Islet of Langerhans (tissue), 1 donor: ENCODE results near the gene COASY.
"Not testable (repeated sequence)": the region's sequence is repeated elsewhere in the genome, so short reads cannot be mapped to it uniquely, and the experiment has no call there.

Source experiments
- FAIRE-seq: peaks from one replicate; lab custom pipeline; 2011; peaks lifted over from hg19 to GRCh38; lab: Jason Lieb, UNC

The COASY gene

GRCh38 chr17:42574463-42574862, 12.5 kb downstream of the COASY start:
- no peak for FAIRE-seq

- no peak for FAIRE-seq
Observed at GRCh38 chr17:42577140-42577531, 15.2 kb downstream of the COASY start.

GRCh38 chr17:42577532-42578281, 15.8 kb downstream of the COASY start, which contains the start of gene PSMC3IP:
Gene PSMC3IP (minus strand): TSS chr17:42577729. CDS start chr17:42577686, 43 bp downstream.
- no peak for FAIRE-seq

- FAIRE-seq: no peak
Observed at GRCh38 chr17:42578282-42578869, 16.4 kb downstream of the COASY start.

GRCh38 chr17:42579794-42580551, 18.0 kb downstream of the COASY start:
- FAIRE-seq: no peak

- FAIRE-seq: no peak
Observed at GRCh38 chr17:42581744-42582270, 19.9 kb downstream of the COASY start.

GRCh38 chr17:42584880-42585279, 22.9 kb downstream of the COASY start:
- FAIRE-seq: no peak

- FAIRE-seq: no peak
Observed at GRCh38 chr17:42585353-42585752, 23.4 kb downstream of the COASY start.

GRCh38 chr17:42586514-42587230, 24.7 kb downstream of the COASY start:
- no peak for FAIRE-seq

GRCh38 chr17:42590886-42591285, 28.9 kb downstream of the COASY start:
- no peak for FAIRE-seq

GRCh38 chr17:42591411-42591810, 29.5 kb downstream of the COASY start:
- FAIRE-seq: no peak

GRCh38 chr17:42596386-42596785, 34.4 kb downstream of the COASY start:
- no peak for FAIRE-seq

- no peak for FAIRE-seq
Observed at GRCh38 chr17:42598905-42599304, 37.0 kb downstream of the COASY start.

GRCh38 chr17:42603318-42603717, 41.4 kb downstream of the COASY start:
- no peak for FAIRE-seq

- no peak for FAIRE-seq
Observed at GRCh38 chr17:42607769-42608168, 45.8 kb downstream of the COASY start.

- FAIRE-seq: no peak
Observed at GRCh38 chr17:42608305-42609181, 46.6 kb downstream of the COASY start.

- FAIRE-seq: peak; percentile 30
Observed at GRCh38 chr17:42609182-42609813, 47.4 kb downstream of the COASY start, which contains the start of the genes RETREG3 and TUBG1. Gene RETREG3 (minus strand): TSS chr17:42609374. CDS start chr17:42609324, 50 bp downstream. Gene TUBG1 (plus strand): TSS chr17:42609683. CDS start chr17:42609738, 55 bp downstream.

GRCh38 chr17:42609814-42610801, 48.2 kb downstream of the COASY start:
- FAIRE-seq: not testable (repeated sequence)

GRCh38 chr17:42612013-42612412, 50.1 kb downstream of the COASY start:
- FAIRE-seq: no peak
